HEK293 (cell line): ENCODE results near the gene C3orf52.

Experiments
- CTCF ChIA-PET: fragments of 350-600 bp; formaldehyde crosslinking; extraction: SDS; loops from one replicate; lab custom pipeline; 2021; ENCODE audit warnings: antibody characterized with exemption; lab: Yijun Ruan, JAX
- POLR2A ChIA-PET: fragments of 300-600 bp; formaldehyde crosslinking; extraction: SDS; loops from one replicate; lab custom pipeline; 2020; ENCODE audit warnings: antibody characterized with exemption, inconsistent platforms; lab: Yijun Ruan, JAX
- H3K27ac ChIP-seq: fragments of 200-500 bp; sonication (Bioruptor generic); 2 replicates; pipeline ENCODE4 v1.5.1; 2014; ENCODE audit warnings: low read depth, low read length, control low read depth, inconsistent platforms; ENCODE audit errors: extremely low read depth
- H3K36me3 ChIP-seq, 2 experiments: fragments of 200-500 bp in 1 of 2; sonication (Bioruptor generic) in 1 of 2; 1 replicate in 1 of 2; 2 replicates in 1 of 2; pipeline ENCODE4 v1.5.1; 2014 to 2017; ENCODE audit warnings: inconsistent platforms in 2 of 2, low read length in 2 of 2; ENCODE audit not compliant: control insufficient read depth in 2 of 2, insufficient read depth in 1 of 2
- H3K4me1 ChIP-seq: fragments of 200-500 bp; sonication (Bioruptor generic); 2 replicates; pipeline ENCODE4 v1.5.1; 2014; ENCODE audit warnings: mild to moderate bottlenecking, low read length, inconsistent platforms; ENCODE audit not compliant: control insufficient read depth, insufficient read depth
- H3K4me3 ChIP-seq: 2 replicates; pipeline ENCODE4 v1.5.1; 2011; ENCODE audit warnings: low read depth, mild to moderate bottlenecking, control low read depth, low read length, moderate library complexity
- H3K9me3 ChIP-seq: fragments of 200-500 bp; sonication (Bioruptor generic); 2 replicates; pipeline ENCODE4 v1.5.1; 2014; ENCODE audit warnings: low read depth, low read length, inconsistent platforms; ENCODE audit not compliant: control insufficient read depth, insufficient read depth
- BCL6B ChIP-seq: fragments of 450-650 bp; formaldehyde crosslinking; IDR thresholded peaks from 2 replicates; pipeline ENCODE4 v1.5.1; 2017; ENCODE audit warnings: missing biosample characterization, missing genetic modification characterization
- ZNF140 ChIP-seq: fragments of 450-650 bp; formaldehyde crosslinking; IDR thresholded peaks from 2 replicates; pipeline ENCODE4 v1.5.1; 2016; ENCODE audit warnings: missing biosample characterization, missing genetic modification characterization
- ZNF214 ChIP-seq: fragments of 450-650 bp; formaldehyde crosslinking; IDR thresholded peaks from 2 replicates; pipeline ENCODE4 v1.5.1; 2017; ENCODE audit warnings: missing biosample characterization, mild to moderate bottlenecking, missing genetic modification characterization, borderline replicate concordance
- ZNF366 ChIP-seq: fragments of 450-650 bp; formaldehyde crosslinking; conservative IDR thresholded peaks from 2 replicates; pipeline ENCODE4 v1.5.1; 2016; ENCODE audit warnings: missing biosample characterization, missing genetic modification characterization
- ZNF37A ChIP-seq: fragments of 450-650 bp; IDR thresholded peaks from 2 replicates; pipeline ENCODE4 v1.5.1; 2018; ENCODE audit warnings: missing biosample characterization, missing genetic modification characterization
- ZNF624 ChIP-seq: fragments of 450-650 bp; formaldehyde crosslinking; IDR thresholded peaks from 2 replicates; pipeline ENCODE4 v1.5.1; 2017; ENCODE audit warnings: missing biosample characterization, missing genetic modification characterization
- ZNF768 ChIP-seq: fragments of 450-650 bp; formaldehyde crosslinking; IDR thresholded peaks from 2 replicates; pipeline ENCODE4 v1.5.1; 2018; ENCODE audit warnings: missing biosample characterization, mild to moderate bottlenecking, missing genetic modification characterization
- TF ChIP-seq, protein P1 (sequence below): fragments of 450-650 bp; formaldehyde crosslinking; IDR thresholded peaks from 2 replicates; pipeline ENCODE4 v1.5.1; 2016; ENCODE audit warnings: missing biosample characterization, missing genetic modification characterization, borderline replicate concordance
- TF ChIP-seq, protein P2 (sequence below): fragments of 450-650 bp; formaldehyde crosslinking; IDR thresholded peaks from 2 replicates; pipeline ENCODE4 v1.5.1; 2016; ENCODE audit warnings: missing biosample characterization, missing genetic modification characterization

C3orf52 gene

DNA sequence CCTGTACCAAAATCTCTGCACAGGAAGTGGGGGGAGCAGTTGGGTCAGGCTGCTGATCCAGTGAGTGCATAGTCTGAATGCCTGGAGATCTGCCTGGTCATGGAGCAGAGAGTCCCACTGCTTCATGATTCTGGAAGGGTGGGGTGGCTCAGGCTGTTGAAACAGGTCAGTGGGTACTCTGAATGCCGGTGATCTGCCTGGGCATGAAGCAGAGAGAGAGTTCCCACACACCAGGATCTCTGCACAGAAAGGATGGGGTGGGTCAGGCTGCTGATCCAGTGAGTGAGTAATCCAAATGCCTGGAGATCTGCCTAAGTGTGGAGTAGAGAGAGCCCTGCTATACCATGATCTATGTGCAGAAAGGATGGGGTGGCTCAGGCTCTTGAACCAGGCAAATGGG is 62.9 kb downstream of the C3orf52 start (continued):
- TF ChIP-seq, protein P1, sequence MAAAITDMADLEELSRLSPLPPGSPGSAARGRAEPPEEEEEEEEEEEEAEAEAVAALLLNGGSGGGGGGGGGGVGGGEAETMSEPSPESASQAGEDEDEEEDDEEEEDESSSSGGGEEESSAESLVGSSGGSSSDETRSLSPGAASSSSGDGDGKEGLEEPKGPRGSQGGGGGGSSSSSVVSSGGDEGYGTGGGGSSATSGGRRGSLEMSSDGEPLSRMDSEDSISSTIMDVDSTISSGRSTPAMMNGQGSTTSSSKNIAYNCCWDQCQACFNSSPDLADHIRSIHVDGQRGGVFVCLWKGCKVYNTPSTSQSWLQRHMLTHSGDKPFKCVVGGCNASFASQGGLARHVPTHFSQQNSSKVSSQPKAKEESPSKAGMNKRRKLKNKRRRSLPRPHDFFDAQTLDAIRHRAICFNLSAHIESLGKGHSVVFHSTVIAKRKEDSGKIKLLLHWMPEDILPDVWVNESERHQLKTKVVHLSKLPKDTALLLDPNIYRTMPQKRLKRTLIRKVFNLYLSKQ (tag by site-specific recombination), result no peak
- TF ChIP-seq, protein P2, sequence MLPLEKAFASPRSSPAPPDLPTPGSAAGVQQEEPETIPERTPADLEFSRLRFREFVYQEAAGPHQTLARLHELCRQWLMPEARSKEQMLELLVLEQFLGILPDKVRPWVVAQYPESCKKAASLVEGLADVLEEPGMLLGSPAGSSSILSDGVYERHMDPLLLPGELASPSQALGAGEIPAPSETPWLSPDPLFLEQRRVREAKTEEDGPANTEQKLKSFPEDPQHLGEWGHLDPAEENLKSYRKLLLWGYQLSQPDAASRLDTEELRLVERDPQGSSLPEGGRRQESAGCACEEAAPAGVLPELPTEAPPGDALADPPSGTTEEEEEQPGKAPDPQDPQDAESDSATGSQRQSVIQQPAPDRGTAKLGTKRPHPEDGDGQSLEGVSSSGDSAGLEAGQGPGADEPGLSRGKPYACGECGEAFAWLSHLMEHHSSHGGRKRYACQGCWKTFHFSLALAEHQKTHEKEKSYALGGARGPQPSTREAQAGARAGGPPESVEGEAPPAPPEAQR, result no peak
- TF ChIP-seq BCL6B (no peak), ZNF768 (tag by site-specific recombination) (no peak)

DNA sequence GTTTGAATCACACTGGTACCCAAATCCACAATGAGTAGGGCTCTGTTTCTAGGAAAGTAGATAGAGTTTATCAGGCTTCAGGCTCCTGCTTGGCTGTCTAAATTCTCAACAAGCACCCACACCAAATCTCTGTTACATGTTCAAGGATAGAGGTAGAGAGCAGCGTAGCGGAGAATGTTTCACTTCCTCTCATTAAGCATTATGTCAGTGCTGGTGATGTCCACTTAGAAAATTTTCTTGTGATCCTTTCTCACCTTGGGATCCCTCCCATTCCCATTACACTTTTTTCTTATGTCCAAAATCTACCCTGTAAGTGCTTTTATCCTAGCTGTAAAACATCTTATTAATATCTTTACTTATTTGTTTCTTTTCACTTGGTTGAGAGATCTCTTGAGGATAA is 81.6 kb downstream of the C3orf52 start:
- no peak for TF ChIP-seq ZNF366 (tag by site-specific recombination)
- TF ChIP-seq ZNF37A, result no peak
- TF ChIP-seq ZNF140 (tag by site-specific recombination), result no peak
- no peak for TF ChIP-seq ZNF214 (tag by site-specific recombination)
- TF ChIP-seq ZNF624 (tag by site-specific recombination), result no peak
- no peak overlapping the region for H3K27ac ChIP-seq
- CTCF ChIA-PET, result no interaction called here
- no peaks in the 10 kb centered on the region for H3K9me3 ChIP-seq
- H3K4me1 ChIP-seq, result no peaks in the 10 kb centered on the region
- no peak overlapping the region for H3K4me3 ChIP-seq
- POLR2A ChIA-PET, result no interaction called here
- H3K36me3 ChIP-seq, result no peaks in the 10 kb centered on the region
